ENCODE data around the gene S100A14.

Gene S100A14

GRCh38 chr1:153638261-153638660 is 22.1 kb upstream of the S100A14 start:
- no peak for DNase-seq

DNA sequence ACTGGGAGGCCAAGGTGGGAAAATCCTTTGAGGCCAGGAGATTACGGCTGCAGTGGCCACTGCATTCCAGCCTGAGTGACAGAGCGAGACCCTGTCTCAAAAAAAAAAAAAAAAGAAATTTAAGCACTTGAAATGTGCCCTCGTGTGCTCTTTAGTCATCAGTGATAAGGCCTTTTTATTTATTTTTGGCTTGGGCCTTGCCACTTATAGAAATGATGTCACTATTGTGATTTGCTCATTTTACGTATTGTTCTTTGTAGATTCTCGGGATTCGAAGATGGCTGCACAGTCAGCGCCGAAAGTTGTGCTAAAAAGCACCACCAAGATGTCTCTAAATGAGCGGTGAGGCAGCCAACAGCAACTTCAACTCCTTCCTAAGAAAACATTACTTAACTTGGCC is 20.2 kb upstream of the S100A14 start:
- DNase-seq, result no peak

GRCh38 chr1:153635872-153636271 is 19.7 kb upstream of the S100A14 start:
- DNase-seq, result no peak

GRCh38 chr1:153633754-153634665 is 17.9 kb upstream of the S100A14 start, which contains the start of gene CHTOP:
Gene CHTOP, plus strand, starts transcription at chr1:153634066. Its CDS starts 2,523 bp downstream, at chr1:153636589.
- DNase-seq, result peak; percentile 98

DNA sequence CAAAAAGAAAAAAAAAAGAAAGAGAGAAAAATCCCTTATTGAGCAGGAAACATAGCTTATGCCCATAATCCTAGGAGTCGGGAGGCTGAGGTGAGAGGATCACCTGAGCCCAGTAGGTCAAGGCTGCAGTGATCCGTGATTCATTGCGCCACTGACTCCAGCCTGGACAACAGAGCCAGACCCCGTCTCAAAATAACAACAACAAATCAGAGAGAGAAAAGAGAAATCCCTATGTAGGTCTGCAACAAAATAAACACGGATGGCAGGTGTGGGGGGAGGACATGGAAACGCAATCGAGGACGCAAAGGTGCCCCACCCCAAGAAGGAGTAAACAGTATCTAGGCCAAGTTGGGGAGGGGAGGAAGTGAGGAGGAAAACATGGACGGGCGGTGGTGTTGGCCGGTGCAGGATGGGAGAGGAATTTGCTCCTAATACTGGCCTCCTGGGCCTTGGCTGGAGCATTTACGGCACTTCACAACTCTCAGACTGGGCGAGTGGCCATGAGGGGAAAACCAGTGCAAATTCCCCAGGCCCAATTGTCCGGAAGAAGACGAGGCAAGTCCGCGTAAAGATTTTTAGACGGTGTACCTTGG is 17.1 kb upstream of the S100A14 start:
- no peak for DNase-seq

GRCh38 chr1:153631047-153632022 is 15.2 kb upstream of the S100A14 start:
- DNase-seq, result no peak

DNA sequence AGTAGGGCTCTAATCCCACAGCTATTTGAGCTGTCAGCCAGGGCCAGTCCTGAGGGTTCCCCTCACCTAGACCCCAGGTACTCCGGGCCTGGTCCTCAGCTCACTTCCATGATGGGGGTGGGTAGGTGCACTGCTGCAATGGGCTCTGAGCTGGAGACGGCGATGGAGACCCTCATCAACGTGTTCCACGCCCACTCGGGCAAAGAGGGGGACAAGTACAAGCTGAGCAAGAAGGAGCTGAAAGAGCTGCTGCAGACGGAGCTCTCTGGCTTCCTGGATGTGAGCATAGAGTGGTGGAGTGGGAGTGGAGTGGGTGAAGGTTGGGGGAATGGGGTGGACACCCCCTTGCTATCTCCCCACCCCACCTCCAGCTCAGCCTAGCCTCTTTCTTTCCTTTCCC is 14.3 kb upstream of the S100A14 start:
- no peak for DNase-seq

- DNase-seq, result no peak
Measured at GRCh38 chr1:153629971-153630370, 13.8 kb upstream of the S100A14 start.

GRCh38 chr1:153629343-153629665 is 13.2 kb upstream of the S100A14 start:
- DNase-seq, result no peak

DNA sequence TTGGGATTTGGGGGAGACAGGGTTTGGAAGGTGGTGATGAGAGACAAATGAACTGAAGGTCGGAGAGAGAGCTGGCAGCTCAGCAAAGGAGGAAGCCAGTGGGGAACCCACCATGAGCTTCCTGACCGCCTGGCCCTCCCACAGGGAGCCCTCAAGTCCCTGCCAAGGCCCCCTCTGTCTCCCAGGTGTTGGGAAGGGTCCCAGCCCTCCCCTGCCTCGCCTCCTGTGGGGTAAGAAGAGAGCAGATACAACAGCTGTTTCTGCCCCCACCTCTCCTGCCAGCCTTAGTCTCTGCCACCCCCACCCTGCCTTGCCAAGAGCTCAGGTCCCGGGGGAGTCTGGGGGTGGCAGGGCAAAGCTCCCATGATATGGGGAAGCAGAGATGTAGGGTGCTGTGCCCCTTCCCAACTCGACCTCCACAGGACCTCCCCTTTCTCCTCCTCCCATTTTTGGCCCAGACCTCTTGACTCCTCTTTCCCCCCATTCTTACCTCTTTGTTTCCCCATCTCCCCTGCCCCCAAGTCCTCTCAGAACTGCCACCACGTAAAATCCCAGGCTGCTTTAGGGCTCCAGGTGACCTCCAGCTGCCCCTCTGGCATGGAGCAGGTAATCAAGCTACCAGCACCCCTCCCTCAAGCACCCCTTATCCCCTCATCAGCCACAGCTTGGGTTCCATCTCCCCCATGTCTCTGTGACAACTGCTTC is 12.7 kb upstream of the S100A14 start:
- DNase-seq, result no peak

DNA sequence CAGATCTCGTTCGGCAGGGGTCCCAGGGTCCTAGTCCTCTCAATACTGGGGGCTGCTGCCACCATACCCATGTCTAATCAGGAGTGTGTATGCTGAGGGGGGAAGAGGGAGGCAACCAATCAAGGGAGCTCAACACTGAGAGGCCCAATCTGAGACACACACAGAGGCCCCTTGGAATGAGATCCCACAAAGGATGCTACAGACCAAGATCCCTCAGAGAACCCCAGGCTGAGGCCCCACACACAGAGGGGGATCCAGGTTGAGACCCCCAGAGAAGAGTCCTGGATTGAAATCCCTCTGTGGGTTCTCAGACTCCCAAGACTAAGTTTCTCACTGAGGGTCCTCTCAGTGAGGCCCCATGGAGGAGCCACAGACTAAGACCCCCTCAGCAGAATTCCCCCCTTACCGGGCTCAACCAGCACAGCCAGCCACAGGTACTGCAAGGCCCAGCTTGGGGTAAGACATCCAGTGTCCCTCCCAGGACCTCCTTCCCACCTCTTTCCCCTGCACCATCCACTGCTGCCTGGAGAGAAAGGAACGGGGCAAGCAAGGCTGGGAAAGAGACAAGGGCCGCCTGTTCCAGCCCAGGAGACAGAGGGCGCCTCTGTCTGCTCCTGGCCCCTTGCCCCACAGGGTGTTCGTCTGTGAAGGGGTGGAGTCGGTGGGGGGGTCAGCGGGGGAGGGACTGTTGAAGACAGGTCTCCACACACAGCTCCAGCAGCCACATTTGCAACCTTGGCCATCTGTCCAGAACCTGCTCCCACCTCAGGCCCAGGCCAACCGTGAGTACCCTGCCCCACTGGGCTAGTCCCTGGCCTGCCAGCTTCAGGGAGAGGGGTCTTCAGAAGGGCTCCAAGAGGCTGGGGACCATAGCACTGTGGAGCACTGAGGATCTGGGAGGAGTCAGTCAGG is 11.8 kb upstream of the S100A14 start, which contains the start of gene S100A1:
S100A1 (plus strand) TSS at position 720 of the 912 bp plus-strand sequence. CDS start 2,088 bp downstream, outside the sequence.
- DNase-seq, result no peak

DNA sequence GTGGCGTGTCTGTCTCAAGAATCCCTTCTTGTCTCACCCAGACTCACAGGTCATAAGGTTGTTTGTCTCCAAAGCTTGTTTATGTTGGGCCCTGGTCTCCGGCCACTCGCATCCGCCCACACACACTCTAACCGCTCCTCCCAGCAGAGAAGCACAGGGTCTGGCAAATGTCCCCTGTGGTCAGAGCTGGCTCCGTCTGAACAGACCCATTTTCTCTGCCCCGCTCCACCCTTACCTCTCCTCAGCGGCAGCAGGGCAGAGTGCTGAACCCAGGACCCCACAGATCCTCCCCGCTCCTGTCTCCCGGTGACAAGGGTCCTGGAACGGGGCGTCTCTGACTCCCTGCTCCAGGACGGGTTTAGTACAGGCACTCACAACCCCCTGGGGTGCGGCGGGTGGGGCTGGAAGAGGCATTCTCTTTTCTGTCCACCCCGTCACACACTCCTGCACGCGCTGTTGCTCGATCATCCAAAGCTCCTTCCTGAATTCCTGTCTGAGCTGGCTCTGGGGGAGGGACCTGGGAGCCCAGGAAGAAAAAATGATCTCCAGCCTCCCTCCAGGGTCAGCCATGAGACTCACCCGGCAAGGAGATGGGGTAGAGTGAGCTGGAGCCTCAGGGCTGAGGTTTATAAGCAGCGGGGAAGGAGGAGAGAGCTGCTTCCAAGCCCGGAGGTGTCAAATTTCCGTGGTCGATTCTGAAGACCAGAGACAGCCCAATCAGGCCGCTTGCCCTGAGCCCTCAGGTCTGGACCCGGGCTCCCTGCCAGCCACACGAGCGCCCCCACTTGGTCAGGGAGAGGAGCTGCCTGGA is 11.0 kb upstream of the S100A14 start, which contains the start of gene S100A13:
S100A13 (minus strand) TSS at position 602 of the 811 bp plus-strand sequence. CDS start 1,033 bp downstream, outside the sequence.
- no peak for DNase-seq

DNA sequence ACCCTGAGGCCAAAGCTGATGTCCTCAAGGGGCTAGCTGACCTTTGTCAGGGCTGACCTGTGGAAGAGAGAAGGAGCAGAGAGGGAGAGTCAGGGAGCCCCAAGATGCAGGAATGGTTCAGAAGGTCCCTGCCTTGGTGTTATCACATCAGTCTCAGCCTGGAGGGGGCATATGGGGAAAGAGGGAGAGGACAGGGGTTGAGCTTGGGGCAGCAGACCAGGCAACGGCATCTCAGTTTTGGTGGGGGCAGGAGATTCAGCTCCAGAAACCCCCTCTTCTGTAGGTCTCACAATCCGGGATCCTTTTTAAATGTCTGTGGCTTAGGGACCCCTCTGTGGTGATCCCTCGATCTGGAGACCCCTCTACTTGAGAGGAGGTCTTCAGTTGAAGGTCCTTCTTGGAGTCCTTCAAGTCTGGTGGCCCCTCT is 10.4 kb upstream of the S100A14 start:
- no peak for DNase-seq

GRCh38 chr1:153624965-153625611 is 9.0 kb upstream of the S100A14 start:
- no peak for DNase-seq

DNA sequence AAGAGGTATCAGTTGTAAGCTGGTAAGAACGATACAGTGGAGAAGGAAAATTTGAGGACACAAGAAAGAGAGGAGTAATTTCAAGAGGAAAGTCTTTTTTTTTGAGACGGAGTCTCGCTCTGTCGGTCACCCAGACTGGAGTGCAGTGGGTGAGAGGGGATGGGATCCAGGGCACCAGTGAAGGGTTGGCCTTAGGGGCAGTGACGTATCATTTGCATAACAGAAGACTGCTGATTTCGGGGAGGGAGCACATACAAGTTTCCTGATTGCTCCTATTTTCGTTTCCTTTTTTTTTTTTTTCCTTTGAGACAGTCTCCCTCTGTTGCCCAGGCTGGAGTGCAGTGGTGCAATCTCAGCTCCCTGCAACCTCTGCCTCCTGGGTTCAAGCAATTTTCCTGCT is 7.0 kb upstream of the S100A14 start:
- DNase-seq, result no peak

DNA sequence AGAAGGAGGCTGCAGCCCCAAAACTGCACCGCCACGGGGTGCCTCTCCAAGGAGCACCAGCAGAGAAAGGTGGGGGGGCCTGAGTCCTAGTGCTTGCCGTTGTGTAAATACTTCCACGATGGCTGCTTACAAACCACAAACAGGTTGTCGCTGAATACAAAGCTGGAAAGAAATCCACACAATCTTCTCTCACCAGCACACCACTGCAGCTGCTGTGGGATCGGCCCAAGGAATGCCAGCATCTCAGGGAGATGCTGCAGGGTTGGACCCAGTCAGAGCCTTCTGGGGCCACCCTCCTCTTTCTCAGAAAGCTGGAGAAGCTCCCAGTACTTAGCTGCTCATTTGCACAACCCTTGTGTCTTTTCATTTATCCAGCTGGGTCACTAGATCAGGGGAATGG is 3.0 kb upstream of the S100A14 start:
- DNase-seq, result no peak

- DNase-seq, result peak; percentile 58
Measured at GRCh38 chr1:153617663-153618062, 1.5 kb upstream of the S100A14 start.

- DNase-seq, result no peak
Measured at GRCh38 chr1:153616917-153617311, 789 bp upstream of the S100A14 start.

DNA sequence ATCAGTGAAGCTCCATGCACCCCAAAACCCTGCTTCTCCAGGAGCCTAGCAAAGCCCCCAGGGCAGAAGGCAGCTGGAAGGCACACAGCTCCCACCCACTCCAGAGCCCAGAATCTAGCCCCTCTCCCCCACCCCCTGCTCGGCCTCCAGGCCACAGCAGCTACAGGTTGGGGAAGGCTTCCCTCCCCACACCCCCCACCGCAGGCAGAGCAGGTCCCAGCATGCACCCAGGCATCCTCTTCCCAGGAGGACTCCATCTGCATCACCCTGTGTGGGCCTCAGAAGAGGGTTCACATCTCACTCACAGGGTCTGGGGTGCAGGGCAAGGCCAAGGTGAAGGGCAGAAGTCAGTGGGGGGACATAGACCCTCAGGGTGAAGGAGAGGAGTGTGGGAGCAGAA is 719 bp downstream of the S100A14 start:
- no peak for DNase-seq

- DNase-seq, result no peak
Measured at GRCh38 chr1:153614906-153615305, 1.2 kb downstream of the S100A14 start.

Measured in activated CD4-positive, CD25-positive, alpha-beta regulatory T cell treated with anti-CD3 and anti-CD28 coated beads, Interleukin-2, amount 50 U/mL, for 72 hours (primary cell).